DND-41 (cell line): ENCODE data around the gene FAAH.
A peak's percentile ranks its signal among the peaks of the same experiment; 100 is the strongest.

ENCODE experiments used
- EZH2 ChIP-seq: IDR thresholded peaks from 3 replicates; pipeline ENCODE4 v1.6.1; 2012; ENCODE audit warnings: borderline replicate concordance, low read depth, mild to moderate bottlenecking, moderate library complexity, low read length, inconsistent platforms; ENCODE audit not compliant: severe bottlenecking
- TF ChIP-seq, protein P1 (sequence below): IDR thresholded peaks from 2 replicates; pipeline ENCODE4 v1.5.1; 2012; ENCODE audit warnings: borderline replicate concordance, low read length, moderate library complexity, mild to moderate bottlenecking; ENCODE audit not compliant: poor library complexity, severe bottlenecking; ENCODE audit errors: extremely low read depth

DNA sequence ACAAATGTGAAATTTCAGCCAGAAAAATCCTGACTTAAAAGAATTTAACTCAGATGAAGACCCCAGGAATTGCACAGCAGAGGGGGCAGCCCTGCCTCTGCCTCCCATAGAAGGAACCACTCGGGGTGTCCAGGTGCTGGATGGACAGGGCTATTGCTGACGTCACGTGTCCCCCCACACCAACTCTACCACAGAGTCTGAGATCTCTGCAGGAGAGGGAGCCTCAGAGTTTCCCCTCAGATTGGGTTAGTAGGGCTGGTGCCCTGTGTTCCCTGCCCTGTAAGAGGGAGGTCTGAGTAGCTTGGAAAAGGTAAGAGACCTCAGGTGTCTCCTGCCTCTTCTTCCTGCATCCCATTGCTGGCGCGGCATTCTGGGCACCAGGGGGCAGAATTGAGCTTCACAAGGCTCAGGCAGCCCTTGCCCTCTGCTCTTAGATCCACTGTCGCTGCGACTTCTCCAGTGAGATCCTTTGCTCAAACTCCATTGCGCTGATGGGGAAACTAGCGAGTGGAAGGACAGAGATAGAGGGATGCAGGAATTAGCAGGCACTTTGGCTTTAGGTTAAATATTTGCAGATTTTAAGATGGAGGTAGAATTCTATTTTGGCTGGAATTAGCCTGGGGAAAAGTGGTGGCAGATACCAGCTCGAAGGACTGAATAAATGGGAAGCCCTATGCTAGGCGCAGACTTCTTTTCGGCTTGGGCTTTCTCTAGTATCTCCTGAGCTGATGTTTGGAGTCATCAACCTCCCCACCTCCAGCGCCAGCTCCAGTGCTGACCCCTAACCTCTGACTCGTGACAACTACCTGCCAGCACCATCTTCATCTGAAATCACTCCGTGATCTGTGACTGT, 52.8 kb downstream of the FAAH start:
- TF ChIP-seq, protein P1, sequence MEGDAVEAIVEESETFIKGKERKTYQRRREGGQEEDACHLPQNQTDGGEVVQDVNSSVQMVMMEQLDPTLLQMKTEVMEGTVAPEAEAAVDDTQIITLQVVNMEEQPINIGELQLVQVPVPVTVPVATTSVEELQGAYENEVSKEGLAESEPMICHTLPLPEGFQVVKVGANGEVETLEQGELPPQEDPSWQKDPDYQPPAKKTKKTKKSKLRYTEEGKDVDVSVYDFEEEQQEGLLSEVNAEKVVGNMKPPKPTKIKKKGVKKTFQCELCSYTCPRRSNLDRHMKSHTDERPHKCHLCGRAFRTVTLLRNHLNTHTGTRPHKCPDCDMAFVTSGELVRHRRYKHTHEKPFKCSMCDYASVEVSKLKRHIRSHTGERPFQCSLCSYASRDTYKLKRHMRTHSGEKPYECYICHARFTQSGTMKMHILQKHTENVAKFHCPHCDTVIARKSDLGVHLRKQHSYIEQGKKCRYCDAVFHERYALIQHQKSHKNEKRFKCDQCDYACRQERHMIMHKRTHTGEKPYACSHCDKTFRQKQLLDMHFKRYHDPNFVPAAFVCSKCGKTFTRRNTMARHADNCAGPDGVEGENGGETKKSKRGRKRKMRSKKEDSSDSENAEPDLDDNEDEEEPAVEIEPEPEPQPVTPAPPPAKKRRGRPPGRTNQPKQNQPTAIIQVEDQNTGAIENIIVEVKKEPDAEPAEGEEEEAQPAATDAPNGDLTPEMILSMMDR = peak; percentile 90
- TF ChIP-seq EZH2 = no peak
